Non-pigmented ciliary epithelial cell (primary cell): Measurements from ENCODE around the gene NELFA.
"Not testable (repeated sequence)": the region's sequence is repeated elsewhere in the genome, so short reads cannot be mapped to it uniquely, and the experiment has no call there.

Experiments
- DNase-seq: peaks from one replicate; pipeline ENCODE4 v3.0.0-alpha.2; 2010; ENCODE audit warnings: low read depth

Gene NELFA

DNA sequence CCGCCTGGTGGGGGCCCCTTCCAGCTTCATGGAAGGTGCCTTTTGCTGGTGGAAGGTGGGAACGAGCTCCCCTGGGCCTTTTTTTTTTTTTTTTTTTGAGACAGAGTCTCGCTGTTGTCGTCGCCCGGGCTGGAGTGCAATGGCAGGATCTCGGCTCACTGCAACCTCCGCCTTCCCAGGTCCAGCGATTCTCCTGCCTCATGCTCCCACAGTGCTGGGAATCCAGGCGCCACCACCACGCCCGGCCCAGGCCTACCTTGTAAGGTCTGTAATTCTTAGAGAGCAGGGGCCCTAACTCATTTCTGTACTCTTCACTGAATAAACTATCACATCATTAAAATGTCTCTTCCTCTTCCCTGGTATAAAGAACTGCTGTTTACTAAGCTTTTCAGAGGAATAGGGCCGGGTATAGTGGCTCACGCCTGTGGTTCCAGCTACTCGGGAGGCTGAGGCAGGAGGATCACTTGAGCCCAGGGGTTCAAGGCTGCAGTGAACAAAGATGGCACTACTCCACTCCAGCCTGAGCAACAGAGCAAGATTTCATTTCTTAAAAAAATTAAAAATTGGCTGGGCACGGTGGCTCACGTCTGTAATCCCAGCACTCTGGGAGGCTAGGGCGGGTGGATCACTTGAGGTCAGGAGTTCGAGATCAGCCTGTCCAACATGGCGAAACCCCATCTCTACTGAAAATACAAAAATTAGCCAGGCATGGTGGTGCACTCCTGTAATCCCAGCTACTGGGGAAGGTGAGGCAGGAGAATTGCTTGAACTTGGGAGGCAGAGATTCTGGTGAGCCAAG is 14.9 kb downstream of the NELFA start:
- DNase-seq, result not testable (repeated sequence)

DNA sequence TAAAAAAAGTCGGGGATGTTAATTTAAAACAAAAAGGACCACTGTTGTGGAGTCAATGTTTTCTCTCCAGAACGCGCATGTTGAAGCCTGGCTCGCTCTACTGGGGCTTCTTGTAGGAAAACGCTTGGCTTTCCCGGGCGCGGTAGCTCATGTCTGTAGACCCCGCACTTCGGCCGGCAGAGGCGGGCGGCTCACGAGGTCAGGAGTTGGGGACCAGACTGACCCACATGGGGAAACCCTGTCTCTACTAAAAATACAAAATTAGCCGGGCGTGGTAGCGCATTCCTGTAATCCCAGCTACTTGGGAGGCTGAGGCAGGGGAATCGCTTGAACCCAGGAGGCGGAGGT is 15.6 kb downstream of the NELFA start:
- no peak for DNase-seq

DNA sequence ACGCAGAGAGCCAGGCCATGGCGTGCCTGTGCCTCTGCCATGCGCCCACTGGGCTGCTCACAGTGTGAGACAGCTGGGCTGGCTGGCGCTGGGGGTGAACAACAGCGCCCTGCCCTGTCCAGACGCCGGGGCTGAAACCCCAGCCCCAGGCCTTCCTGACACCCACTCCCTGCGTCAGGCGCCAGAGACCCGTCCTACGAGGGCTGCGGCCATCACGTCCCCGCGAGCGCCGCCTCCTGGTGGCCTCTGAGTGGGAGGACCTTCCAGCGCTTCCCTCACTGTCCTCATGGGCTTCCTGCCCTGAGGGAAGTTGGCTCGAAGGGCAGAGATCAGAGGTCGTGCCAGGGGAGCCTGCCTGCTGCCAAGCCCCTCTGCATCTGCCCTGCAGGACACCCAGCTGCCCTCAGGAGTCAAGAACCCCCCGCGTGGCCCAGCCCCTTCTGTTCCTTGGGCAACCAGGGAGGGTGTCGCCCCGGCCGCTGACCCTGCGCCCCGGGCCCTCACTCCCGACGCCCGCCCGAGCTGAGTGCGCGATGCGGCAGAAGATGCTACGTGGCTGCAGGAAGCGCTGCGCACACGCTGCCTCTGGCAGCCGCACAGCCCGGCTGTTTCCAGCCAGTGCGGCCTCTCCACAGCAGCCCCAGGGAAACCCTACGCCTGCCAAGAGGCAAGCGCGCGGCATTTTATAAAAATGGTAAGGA is 16.2 kb downstream of the NELFA start:
- DNase-seq, result no peak

DNA sequence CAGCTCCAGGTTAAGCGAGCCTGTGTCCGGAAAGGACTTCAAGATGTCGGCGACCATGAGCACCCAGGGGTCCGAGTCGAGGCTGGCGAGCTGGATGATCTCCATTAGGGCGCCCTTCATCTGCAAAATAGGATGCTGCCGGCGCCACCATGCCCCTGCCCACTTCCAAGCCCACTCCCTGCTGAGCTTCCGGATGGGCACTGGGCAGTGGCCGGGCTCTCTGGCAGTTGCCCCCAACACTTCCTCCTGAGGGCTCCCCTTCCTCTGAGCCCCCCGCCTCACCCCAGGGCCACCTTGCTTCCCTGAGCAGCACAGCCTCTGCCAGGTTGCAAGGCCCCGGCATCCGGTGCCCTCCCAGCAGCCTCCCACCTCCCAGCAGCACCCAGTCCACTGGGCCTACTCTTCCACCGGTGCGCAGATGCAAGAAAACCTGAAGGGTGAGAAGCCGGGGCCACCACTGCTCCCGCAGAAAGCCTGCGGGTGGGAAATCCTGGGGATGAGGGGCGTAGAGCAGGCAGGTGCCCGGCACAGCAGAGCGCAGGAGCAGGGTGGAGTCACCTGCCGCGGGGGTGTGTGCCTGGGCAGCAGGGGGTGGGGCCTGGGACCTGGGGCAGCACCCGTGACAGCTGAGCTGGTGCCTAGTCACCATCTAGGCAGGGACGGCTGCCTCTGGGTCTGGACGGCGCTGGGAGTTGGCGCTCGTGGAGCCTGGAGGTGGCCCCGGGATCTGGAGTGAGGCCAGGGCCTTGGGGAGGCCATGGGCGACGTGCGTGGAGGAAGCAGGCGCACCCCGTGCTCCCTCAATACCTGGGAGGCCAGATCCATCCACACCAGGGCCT is 17.0 kb downstream of the NELFA start:
- no peak for DNase-seq

DNA sequence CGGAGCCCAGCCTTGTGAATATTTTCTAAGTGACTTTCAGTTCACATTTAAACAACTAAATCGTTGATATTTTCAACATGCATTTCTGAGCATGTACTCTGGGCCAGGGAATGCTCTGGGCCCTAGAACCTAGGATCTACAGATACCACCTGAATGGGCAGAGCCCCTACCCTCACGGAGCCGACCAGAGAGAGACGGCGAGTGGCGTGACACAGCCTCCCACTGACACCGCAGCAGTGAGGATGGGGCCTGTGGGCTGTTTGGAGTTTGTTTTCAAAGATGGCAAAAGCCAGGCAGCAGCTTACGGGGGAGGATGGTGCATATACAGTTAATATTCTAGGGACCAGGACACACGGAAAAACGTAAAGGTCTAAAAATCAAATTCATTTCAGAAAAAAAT is 17.7 kb downstream of the NELFA start:
- no peak for DNase-seq

DNA sequence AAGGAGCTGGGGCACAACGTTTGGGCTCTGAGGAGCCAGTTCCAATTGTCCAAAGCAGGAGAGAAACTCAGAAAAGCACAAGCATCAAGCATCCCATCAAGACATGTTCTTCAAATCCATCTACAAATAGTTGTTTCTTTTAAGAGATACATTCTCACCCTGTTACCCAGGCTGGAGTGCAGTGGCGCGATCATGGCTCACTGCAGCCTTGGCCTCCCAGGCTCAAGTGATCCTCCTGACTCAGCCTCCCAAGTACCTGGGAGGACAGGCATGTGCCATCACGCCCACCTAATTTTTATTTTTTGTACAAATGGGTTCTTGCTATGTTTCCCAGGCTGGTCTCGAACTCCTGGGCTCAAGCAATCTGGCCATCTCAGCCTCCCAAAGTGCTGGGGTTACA is 18.1 kb downstream of the NELFA start:
- no peak for DNase-seq

DNA sequence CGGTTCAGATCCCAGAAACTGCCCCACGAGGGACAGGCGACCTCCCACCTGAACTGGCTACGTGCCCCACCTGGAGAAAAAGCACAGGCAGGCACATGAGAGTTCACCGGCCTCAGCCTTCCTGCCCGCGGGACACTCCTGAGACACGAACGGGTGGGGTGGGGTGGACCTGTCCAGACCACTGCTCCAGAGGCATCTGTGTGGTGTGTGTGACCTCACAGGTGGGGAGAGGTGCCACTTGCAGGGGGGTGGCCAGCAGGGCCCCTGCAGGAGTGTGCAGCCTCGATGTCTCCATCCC is 18.5 kb downstream of the NELFA start:
- DNase-seq, result no peak

DNA sequence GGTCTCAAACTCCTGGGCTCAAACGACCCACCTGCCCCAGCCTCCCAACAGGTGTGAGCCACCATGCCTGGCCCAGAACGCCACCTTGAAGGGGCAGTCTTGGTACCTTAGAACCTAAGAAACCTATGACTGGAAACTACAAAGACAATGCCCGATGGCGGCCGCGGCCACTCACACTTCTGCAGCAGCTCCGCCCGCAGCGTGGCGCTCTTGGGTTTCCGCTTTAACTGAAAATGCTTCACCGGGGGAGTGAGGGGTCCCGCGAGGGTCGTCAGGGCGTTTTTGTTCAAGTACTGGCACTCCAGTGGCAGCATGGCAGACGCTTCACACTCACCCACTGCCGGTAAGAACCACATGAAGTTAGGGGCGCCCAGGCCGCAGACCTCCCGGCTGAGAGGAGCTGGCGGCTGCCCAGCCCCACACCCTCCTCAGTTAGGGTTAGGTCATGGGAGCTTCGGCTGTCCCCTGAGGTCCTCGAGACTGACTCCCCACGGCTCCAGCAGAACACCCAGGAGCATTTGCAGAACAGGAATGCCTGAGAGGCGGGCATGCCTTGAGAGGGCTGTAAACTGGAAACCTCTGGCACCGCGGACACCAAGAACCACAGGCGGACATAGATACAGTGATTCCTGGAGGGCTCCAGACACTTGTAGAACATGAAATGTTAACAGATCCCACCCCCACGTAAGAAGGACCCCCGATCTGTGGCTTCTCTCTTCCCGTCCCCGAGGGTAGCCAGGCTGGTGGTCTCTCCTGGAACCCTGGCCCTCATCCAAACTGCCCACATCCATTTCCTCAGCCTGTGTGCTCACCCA is 19.0 kb downstream of the NELFA start:
- DNase-seq, result no peak

DNA sequence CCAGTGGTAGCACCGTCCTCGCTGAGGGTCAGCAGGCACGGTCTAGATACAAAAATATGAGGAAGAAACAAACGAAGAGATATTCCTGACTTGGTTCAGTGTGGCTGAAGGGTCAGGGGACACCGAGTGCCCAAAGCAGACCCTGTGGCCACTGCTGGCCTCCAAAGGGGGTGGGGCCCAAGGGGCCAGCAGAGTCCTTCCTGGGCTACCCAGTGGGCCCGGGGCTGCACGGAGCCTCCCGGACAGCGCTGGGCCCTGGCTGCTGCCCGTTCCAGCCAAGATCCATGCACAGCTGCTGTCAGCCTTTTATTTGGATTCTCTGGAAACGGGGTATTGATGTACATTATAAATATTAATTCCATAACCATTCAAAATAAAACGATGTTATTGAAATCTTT is 20.4 kb downstream of the NELFA start:
- no peak for DNase-seq

DNA sequence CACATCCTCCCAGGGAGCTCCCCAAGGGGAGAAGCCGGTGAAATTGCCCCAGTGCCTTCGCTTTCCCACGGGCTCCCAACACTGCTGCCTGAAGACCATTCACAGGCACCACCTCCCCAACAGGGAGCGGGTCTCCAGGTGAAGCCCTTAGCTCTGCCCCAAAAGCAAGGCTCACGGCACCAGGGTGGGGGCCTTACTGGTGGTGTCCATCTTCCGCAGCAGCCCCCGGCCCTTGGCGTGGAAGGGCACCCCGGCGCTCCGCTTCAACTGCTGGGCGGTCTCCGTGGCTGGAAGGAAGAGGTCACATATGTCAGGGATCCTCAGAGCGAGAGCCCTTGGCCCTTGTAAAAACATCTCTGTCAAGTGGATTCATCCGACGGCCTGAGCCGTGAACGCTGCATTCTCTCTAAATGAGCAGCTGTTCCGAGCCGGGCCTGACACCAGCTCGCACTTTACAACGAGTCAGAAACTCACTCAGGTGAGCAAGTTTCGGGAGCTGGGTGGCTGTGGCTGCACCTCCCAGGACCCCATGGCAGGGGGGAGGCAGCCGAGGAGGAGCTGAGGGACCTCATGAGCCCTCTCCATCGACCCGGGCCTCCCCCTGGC is 20.9 kb downstream of the NELFA start:
- no peak for DNase-seq

DNA sequence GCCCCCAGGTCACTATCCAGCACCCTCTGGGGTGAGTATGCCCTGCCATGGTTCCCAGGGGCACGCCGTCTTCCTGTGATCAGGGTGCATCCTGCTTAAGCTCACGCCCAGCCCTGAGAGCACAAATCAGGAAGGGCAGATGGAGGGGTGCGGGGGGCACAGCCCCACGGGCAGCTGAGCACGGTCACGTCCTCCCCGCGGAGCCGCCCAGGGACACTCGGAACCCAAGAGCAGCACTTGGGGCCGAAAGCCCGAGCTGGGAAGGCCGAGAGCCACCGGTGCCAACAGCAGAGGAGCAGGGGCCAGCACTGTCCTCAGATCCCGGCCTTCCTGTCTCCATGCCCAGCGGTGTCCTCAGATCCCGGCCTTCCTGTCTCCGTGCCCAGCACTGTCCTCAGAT is 21.5 kb downstream of the NELFA start:
- no peak for DNase-seq

DNA sequence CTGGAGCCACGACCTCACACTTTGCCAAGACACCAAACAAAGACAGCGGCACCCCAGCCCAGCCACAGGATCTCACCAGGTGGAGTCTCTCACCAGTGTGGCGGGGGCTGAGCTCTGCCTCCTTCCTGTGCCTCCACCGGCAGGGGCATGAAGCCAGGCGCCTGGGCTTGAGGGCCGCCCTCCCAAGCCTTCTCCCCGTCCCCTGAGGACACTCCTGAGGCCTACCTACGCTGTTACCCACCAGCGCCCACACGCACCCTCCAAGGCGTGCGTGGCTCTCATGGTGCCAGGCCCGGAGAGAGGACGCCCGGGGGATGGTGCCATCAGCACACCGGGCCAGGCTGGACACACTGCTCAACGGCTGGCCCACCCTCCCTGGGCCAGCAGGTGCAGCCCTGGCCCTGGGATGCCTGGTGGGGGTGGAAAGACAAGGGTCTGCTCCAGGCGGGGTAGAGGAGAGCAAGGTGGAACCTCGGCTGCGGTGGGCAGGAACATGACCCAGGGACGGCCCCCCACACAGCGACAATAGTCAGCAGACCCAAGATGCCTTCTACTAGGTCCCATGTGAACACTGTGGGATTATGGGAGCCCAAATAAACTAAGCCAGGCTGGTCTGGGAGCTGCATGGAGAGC is 22.1 kb downstream of the NELFA start:
- no peak for DNase-seq

DNA sequence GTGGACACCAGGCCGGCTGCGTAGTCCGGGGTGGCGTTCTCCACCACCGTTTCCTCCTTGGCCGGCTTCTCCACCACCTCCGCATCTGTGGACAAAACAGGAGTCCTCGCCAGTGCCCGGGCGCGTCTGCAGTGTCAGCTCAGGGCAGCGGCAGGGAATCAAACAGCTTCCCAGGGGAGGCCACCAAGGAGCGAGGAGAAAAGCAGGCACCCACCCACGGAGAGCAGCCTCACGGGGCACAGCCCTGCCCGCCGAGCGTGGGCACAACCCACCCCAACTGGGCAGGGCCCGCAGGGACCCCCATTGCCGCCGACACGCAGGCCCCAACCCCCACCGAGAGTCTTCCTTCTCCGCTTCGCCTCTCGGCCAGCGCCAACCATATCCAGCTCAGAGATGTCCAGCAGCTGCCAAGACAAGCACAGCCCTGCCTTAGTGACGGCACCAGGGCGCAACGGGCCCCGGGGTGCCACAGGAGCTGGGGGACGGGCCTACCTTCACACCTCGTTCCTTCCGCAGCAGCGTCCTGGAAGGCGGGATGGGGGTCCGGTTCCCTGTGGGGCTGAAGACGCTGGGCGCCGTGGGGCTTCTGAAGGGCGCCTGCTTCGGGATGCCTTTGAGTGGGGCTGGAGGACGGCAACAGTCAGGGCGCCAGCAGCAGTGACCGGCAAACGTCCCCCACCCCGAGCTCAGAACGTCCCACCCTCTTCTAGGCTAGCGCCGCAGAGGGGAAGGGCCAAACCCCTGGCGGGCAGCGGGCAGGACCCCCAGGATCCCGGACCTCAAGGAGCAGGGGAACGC is 22.8 kb downstream of the NELFA start:
- no peak for DNase-seq

DNA sequence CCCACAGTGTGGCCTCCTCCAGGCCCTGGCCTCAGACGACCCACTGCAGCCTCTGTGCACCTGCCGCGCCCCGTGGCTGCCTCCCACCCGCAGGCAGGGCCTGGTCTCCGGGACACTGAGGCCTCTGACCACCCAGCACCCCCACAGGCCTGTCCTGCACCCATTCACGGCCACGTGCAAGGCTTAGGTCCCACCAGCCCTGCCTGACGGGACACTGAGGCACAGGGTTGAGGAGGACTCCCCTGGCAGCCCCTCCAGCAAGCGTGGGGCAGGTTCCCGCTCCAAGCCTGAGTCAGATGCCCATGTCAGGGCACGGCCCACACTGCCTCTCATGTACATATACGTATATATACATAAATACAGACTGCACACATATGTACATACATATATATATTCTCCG is 23.5 kb downstream of the NELFA start:
- DNase-seq, result no peak

DNA sequence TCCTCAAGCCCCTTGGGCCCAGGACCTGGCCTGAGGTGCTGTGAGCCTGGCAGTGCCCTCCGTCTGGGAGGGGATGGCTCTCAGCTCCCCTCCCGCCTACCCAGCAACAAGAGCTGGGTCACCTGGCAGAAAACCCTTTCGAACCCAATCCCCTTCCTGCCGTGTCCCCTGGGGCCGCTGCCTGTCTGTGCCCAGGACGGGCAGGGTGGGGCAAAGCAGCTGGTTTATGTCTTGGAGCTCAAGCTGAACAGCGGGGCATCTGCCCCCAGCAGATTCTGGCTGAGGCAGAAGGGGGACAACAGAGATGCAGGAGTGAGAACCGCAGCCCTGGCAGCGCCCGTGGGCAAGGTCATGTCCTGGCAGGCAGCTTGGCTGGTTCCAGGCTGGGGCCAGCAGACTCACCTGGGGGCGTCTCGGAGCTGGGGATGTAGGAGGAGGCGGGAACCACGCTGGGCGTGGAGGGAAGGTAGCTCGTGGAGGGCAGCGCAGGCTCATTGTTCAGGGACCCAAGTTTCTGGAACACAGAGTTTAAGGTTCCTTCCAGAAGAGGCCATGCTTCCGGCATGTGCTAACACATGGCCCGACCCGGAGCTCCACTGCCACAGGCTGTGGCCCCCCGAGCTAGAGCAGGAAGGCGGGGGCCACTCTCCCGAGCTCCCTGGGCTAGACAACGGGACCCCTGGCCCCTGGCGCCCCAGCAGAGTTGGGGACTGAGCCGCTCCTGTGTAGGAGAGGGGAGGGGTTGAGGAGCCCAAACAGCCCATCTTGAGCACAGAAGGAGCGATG is 24.2 kb downstream of the NELFA start:
- DNase-seq, result no peak

DNA sequence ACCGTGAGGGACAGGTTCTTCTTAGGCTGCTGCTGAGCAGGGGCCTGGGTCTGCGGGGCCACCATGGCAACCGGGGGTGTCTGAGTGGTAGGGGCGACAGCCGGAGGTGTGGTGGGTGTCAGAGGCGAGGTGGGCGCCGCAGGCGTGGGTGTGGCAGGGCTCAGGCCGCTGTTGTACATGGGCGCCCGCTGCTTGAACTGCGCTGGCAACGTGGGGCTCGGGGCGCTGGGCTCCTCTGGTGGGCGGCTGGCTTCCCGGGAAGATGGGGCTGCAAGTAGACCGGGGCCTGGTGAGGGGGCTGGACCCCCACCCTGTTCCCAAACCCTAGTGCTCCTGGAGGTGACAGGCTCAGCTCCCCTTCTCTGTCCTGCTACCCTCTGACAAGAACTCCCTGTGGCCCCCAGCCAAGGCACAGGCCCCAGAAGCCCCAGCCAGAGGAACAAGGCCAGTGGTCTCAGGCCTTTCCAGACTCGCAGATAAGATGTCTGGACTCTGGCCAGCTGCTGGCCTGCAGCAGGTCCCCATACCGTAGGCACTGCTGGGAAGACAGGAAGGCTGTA is 24.8 kb downstream of the NELFA start:
- no peak for DNase-seq

DNA sequence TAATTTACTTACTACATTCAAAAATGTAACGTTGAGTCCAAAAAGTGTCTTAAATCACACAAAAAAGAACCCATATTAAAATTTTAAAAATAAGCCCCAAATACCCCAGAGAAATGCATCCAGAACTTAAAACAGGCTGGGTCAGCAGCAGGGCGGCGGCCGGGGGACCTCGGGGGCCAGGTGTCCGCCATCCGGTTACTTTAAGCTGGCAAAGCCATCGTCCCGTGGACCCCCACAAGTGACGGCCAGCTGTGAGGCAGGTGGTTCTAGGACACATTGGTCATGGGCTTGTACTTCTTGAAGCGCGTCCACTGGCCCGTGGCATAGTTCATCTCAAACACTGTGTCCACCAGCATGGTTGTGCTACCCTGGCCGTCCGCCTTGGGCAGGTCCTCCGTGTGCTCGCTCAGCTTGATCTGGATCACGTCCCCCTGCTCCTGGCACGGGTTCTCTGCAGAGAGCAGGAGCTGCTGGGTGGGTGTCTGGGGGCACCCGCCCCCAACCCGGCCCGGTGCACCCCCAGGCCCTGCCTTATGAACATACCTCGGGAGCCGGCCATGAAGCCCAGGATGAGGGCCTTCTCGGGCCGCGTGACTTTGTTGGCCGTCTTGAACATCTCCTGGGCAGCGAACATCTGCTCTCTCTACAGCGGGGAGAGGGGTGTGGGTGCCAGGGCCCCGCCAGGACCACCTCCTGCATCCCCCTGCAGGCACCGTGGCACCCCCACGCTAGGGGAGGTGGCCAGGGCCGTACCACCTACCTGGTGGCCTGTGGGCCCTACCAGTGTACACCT is 25.5 kb downstream of the NELFA start:
- DNase-seq, result no peak
